NCI-H2107 treated with DMSO at 0.1 percent for 48 hours (cell line): ENCODE results near the gene SLC44A2.
A peak's percentile ranks its signal among the peaks of the same experiment; 100 is the strongest.
"Not testable (repeated sequence)": the region's sequence is repeated elsewhere in the genome, so short reads cannot be mapped to it uniquely, and the experiment has no call there.

ENCODE experiments used
- DNase-seq: peaks from one replicate; lab custom pipeline; 2025; ENCODE audit not compliant: unreplicated experiment; lab: John Stamatoyannopoulos, UW

SLC44A2 gene

DNA sequence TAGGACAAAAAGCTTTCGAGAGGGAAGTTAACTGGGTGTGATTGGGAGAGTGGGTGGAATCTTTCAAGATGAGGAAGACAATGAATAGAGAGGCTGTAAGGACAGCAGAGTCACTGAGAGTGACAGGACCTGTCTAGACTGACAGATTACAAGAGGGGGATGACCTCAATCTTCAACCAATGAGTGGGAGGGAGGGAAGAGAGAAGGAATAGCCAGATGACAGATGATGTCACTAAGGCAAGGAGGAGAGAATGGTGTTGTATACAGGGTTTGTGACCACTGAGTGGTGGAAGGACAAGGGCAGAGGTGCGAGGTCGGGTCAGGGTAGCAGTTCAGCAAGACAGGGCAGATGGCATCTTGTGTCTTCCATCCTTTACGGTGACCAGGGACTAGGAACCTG lies 23.0 kb downstream of the SLC44A2 start:
- DNase-seq, result no peak

DNA sequence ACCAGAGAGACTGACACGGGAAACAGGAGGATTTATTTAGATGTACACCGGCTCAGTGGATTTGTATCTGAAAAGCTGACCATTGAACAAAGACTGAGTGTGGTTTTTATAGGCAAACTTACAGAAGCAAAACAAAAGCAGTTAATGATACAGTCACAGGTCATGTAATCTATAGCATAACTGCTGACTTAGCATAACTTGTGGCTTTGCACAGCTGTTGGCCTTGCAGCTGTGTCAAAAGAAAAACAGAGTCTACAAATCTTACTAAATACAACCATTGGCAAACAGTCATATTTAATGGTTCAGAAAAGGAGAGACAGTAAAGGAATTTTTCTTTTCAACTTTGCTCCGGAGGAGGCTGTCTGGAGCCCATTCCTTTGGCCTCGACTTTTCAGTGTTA lies 26.5 kb downstream of the SLC44A2 start:
- no peak for DNase-seq

DNA sequence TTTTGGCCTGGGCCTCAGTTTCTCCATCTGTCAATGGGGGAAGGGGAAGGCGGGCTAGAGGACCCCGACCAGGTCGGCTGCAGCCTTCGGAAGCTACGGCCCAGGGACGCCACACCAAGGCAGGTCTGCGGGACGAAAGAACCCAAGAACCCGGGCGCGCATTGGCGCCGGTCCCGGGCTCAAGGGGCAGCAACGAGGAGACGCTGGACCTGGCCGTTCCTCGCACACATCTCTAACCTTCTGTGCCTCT lies 28.1 kb downstream of the SLC44A2 start:
- DNase-seq, result no peak

DNA sequence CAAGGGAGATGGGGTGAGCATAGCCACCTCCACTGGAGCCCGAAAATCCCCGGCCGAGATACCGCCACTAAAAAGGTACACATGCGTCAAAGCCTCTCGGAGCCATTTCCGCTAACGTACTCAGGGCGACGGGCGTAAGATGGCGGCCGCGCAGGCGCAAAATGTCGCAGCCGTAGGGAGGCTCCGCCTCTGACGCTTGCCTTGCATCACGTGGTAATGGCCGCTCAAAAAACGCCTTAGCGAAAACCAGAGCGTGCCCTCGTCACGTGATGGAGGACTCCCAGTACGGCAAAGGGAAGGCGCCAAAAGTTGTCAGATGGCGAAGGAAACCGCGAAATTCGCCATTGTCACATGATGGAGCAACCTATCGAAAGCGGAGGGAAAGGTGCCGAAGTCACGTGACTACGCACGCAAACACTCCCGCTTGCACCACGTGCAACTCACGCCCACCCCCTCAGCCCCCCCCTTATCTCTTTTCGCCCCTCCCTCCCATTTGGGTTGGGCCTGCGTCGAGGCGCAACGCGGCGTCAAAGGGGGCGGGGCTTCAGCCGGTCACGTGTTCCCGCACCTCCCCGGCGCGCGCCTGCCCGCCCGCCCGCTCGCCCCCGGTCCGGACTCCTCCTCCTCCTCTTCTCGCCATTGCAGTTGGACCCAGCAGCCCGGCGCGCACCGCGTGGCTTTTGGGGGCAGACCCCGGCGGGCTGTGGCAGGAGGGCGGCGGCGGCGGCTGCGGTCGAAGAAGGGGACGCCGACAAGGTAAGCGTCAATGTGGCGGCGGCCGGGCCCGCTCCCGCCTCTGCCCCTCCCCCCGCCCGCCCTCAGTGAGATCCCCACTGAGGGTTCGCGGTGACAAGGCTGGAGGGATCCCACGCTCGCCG lies 28.6 kb downstream of the SLC44A2 start, which contains the start of gene ILF3:
Gene ILF3 (plus strand): TSS at position 615 of the 878 bp plus-strand sequence. CDS start 16,260 bp downstream, outside the sequence.
- peak; percentile 99 for DNase-seq

DNA sequence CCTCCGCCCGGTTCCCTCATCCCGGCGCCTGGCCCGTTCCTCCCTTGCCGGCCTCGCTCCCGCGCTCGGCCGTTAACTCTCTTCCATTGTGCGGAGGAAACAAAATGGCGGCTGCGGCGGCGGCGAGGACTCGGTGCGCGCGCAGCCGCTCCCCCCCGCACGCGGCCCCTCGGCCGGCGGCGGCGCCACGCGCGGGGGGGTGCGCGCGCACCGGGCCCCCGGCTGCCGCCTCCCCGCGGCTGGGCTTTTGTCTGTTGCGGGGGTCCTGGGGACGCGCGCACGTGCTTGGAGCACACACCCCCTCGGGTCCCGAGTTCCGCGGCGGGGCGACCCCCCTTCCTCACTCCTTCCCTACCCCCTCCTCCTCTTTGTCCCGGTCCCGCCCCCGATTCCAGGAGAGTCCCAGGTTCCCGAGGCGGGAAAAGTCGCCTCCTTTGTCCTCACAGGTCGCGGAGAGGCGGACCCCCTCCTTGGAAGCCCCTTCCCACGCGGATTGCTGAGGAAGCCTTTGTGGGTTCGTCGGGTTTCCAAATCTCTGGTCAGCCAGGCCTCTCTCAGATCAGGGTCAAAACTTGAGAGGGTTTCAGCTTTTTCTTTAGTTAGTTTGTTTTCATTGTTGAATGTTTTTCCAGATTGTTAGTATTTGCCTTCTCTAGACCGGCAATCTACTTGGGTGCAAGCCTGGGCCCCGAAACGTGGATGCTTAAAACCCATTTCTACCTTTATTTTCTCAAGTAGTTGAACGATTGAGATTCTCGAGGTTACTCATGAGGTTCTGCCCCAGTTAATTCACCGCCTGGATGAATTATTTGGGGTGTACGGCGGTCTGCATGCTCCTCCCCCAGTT lies 29.5 kb downstream of the SLC44A2 start:
- DNase-seq, result no peak

DNA sequence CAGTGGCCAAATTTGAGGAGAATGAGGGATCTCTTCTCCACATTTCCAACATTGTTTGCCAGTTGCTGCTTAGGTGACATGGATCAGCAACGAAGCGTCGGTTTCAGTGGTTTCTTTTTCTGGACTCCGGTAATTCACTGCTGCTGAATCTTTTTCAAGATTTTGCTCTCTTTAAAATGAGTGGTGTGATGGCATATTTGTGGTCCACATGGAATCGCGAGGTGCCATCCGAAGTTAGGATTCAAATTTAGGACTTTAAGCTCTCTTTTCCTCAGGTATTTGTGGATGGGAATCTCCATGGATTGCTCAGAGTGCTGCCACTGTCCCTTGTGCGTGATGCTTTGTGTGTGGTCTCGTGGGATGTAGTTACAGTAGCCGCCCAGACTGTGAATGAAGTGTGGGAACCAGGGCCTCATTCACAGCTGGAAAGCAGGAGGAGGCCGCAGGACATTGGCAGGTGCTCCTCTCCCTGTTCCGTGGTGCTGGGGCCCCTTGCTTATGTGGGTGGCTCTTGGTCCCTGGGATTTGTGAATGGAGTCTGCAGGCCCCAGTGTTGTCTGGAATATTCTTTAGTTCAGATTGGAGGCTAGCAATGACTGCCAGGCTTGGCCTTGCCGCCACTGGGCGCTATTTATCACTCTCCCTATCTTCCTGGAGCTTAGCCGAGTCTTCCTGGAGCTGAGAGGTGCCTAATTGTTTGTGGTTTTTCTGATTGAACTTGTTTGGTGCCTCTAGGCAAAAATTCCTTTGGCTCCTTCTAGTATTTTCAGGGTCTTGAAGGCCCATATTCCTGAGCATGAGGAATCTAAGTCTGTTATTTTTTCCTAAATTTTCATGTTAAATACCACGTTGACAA lies 30.3 kb downstream of the SLC44A2 start:
- DNase-seq, result peak; percentile 29

DNA sequence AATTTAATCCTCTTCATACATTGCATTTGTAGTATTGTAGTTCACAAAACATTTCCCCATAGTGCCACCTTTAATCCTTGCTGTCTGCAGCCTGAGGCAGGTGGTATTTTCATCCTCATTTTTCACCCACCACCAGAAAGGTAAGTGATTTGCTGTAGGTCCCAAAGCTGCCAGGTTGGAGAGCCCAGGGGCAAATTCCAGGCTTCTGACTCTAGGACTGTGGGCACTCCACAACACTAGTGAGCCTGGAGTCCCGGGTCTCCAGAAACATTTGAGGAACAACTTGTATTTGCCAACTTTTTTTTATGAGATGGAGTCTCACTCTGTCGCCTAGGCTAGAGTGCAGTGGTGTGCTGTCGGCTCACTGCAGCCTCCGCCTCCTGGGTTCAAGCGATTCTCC lies 35.0 kb downstream of the SLC44A2 start:
- no peak for DNase-seq

DNA sequence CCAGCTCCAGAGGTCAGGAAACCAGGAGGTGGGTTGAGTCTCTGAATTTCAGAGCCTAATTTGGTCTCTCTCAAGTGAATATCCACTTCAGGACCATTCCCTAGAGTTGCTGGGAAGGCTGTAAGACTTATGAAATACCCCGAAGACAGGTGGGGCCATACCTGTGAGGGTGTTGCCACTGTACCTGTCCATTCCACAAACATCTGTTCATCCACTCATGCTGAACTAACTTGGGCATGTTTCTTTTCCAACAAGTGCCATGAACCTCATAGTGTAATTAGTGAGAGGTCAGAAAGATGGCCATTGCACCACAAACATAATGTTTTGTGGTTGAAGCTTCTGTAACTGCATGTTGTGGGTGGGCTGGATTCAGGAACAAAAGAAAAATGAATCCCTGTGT lies 36.6 kb downstream of the SLC44A2 start:
- DNase-seq, result no peak

DNA sequence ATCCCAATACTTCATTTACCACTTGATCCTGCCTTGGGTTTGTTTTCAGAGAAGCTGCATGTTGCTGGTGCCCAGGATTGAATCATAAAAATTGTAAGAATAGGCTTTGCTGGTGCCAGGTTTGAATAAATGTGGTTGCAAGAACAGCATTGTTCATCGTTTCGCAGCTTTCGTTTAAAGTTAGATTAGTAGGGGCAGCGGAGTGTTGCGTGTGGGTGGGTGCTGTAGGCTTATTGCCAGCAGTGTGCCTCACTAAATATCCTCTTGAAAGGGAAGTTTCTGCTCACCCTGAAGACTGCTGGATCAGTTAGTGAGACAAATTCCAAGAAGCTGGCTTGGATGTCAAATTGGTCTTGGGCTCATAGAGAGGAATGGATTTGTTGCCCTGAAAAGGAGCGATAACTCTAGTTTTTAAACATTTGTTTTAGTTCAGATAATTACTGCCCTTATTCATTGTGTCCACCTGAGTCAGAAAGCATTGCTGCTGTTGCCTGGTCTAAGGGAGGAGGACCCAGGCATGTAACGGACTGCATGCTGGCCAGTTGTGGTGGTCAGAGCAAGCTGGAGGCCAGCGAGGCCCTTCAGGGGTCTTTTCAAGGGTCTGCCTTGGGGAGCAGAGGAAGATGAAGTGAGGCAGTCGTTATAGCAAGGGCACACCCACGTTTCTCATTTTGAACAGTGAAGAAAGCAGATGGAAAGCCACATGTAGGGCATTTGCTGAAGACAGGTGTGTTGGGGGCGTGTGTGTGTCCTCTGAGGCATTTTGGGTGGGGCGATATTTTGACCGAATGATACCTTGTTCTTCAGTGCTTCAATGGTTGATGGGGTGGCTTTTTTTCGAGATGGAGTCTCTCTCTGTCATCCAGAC lies 37.3 kb downstream of the SLC44A2 start:
- DNase-seq, result no peak

DNA sequence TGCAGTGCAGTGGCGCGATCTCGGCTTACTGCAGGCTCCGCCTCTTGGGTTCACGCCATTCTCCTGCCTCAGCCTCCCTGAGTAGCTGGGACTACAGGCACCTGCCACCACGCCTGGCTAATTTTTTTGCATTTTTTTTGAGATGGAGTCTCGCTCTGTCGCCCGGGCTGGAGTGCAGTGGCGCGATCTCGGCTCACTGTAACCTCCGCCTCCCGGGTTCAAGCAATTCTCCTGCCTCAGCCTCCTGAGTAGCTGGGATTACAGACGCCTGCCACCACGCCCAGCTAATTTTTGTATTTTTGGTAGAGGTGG lies 37.9 kb downstream of the SLC44A2 start:
- not testable (repeated sequence) for DNase-seq

DNA sequence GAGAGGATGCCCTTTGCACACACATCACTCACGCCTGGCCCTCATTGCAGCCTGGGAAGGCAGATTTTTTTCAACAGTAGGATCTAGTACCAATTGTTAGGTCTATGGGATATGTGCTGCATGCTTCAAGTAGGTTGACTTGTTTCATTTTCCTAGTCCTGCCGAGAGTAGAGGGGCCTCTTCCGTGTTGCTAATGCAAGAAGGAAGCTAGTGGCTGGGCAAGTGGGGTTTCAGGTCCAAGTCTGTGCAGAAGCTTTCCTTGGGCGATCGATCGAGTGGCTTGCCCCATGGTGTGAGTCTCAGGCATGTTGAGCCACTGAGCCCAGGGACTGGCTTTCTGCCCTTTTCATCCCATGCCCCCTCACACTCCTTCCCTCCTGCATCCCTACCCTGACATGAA lies 42.5 kb downstream of the SLC44A2 start:
- no peak for DNase-seq

DNA sequence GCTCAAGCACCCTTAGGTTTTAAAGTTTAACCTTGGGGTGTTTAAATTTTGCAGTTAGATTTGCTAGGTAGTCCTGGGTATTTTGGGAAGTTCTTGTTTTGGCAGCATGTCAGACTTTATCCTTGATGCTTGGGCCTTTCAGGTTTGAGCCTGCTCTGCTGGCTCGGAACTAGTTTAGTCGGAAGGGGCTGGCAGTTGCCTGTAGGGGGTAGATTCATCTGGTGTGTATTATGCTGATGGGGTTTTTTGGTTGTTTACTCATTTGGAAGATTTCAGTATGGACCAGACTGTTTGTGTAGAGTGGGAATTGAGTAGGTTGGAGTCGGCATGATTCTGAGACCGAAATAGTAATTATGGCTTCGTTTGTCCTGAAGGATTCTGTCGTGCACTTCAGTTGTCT lies 43.9 kb downstream of the SLC44A2 start:
- DNase-seq, result no peak

DNA sequence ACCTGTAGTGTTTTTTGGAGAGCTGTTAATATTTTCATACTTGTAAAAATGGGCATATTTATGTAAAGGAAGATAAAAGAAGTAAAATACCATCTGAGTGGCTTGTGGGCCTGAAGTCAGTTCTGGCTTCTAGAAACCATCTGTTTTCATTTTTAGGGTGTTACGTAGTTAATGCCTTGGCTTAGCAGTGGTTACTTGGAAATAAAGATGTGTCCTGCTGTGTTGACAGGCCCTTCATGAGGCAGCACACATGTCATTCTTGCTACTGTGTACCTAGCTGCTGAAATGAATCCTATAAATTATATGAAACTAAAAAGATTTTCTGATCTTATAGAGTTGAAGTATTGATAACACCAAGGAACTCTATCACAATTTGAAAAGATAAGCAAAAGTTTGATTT lies 44.8 kb downstream of the SLC44A2 start:
- no peak for DNase-seq

DNA sequence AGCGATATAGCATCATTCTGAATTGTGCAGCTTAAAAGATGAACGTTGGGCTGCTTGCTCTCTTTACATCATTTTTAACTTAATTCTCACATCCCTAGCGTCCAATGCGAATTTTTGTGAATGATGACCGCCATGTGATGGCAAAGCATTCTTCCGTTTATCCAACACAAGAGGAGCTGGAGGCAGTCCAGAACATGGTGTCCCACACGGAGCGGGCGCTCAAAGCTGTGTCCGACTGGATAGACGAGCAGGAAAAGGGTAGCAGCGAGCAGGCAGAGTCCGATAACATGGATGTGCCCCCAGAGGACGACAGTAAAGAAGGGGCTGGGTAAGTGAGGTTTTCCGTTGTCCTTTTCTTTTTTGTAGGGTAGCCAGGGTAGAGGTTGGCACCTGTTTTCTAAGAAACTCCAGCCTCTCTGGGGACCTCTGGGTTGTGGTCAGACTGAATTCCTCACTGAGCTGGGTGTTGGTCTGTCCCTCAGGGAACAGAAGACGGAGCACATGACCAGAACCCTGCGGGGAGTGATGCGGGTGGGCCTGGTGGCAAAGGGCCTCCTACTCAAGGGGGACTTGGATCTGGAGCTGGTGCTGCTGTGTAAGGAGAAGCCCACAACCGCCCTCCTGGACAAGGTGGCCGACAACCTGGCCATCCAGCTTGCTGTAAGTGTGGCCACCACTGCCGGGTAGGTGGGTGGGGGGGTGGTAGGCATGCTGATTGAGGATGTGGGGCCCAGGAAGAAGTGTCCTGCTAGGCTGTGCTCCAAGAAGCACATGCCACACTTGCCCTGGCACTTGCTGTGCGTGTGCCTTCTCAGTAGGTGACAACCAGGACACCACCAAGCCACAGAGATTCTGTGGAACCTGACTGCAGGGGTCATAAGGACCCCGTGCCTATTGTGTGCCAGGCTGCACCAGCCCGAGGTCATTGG lies 45.8 kb downstream of the SLC44A2 start:
- no peak for DNase-seq

DNA sequence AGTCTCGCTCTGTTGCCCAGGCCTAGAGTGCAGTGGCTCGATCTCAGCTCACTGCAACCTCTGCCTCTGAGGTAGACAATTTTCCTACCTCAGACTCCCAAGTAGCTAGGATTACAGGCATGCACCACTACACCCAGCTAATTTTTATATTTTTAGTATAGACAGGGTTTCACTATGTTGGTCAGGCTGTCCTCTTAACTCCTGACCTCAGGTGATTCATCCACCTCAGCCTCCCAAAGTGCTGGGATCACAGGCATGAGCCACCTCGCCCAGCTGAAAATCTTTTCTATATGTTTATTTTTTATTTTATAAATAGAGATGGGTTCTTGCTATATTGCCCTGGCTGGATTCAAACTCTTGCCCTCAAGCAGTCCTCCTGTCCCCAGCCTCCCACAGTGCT lies 46.6 kb downstream of the SLC44A2 start:
- not testable (repeated sequence) for DNase-seq

DNA sequence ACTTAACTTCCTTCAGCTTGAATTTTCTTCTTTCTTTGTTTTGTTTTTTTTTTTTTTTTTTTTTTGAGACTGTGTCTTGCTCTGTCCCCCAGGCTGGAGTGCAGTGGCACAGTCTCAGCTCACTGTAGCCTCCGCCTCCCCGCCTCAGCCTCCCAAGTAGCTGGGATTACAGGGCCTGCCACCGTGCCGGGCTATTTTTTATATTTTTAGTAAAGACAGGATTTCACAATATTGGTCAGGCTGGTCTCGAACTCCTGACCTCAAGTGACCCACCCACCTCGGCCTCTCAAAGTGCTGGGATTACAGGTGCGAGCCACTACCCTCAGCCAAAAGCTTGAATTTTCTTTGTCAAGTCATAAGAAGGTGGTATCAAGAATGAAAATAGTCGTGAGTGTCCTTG lies 49.9 kb downstream of the SLC44A2 start:
- not testable (repeated sequence) for DNase-seq

DNA sequence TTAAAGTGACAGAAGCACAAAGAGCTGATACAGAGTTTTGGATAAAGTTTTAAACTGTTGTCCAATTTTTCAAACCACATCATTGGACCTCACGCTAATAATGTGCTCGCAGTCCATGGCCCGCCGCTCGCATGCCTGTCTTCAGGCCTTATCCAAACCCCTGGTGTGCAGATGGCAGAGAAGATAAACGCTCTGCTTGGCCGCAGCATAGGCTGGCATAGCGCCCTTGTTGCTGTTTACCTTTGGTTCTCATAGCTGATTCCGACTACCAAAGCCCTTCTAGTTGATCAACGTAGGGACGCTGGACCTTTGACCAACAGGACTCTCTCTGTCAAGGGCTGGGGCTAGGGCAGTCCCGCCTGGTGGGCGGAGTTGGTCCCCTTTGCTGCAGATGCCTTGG lies 52.4 kb downstream of the SLC44A2 start:
- DNase-seq, result no peak

DNA sequence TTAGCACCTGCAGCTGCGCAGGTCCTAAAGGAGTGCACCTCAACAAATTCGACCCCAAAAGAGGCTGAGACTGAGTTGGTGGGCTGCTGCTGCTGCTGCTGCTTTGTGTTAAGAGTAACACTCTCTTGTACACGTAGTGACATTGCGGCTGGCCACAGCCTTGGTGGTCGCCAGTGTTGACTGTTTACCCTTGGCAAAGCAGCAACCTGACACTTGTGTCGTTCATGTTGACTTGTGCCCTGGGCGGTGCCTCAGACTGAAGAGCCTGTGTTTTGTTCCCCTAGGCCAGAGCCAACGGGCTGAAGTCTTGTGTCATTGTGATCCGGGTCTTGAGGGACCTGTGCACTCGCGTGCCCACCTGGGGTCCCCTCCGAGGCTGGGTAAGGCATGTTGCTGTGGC lies 53.5 kb downstream of the SLC44A2 start:
- DNase-seq, result no peak

DNA sequence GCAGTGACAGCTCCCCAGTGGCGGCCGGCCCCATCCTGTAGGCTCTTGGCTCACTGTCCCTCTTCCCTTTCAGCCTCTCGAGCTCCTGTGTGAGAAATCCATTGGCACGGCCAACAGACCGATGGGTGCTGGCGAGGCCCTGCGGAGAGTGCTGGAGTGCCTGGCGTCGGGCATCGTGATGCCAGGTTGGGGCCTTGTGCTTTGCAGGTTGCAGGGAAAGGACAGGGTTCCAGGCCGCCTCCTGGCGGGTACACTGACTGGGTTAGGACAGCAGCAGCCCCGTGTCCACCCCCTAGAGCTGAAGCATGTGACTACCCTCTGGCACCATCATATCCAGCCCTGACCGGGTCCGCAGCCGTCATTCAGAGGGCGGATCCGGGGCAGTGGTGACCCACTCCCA lies 54.4 kb downstream of the SLC44A2 start:
- no peak for DNase-seq
